Suprapubic skin (tissue), 4 donors: ENCODE results near the gene PRR14.

Experiments used
- CTCF ChIP-seq, 2 donors: fragments of 200-600 bp in 1 of 2; fragments of 450-650 bp in 1 of 2; sonication (generic) in 1 of 2; IDR thresholded peaks; one replicate each; pipeline ENCODE4 v1.5.1; 2016 to 2019; ENCODE audit warnings: antibody characterized with exemption in 2 of 2, mild to moderate bottlenecking in 1 of 2, moderate library complexity in 1 of 2
- EP300 ChIP-seq: sonication (generic); formaldehyde crosslinking; IDR thresholded peaks from one replicate; pipeline ENCODE4 v1.6.1; 2017; ENCODE audit warnings: antibody characterized with exemption
- POLR2A ChIP-seq, 2 donors: fragments of 450-650 bp; IDR thresholded peaks; one replicate each; pipeline ENCODE4 v1.6.1; 2017; ENCODE audit warnings: antibody characterized with exemption in 2 of 2, mild to moderate bottlenecking in 2 of 2, moderate library complexity in 2 of 2
- POLR2AphosphoS5 ChIP-seq, 3 donors: sonication (generic); formaldehyde crosslinking; IDR thresholded peaks; one replicate each; pipeline ENCODE4 v1.6.1; 2017; ENCODE audit warnings: antibody characterized with exemption in 3 of 3

GRCh38 chr16:30619638-30620037, 31.1 kb upstream of the PRR14 start:
- TF ChIP-seq CTCF (IDR thresholded peaks at IDR 0.05) (no peak), EP300 (no peak), POLR2AphosphoS5 (IDR thresholded peaks at IDR 0.05) (no peak), POLR2A (IDR thresholded peaks at IDR 0.05) (no peak)
